GM19240 (cell line): Measurements from ENCODE around the gene PNP.
"Not testable (repeated sequence)": the region's sequence is repeated elsewhere in the genome, so short reads cannot be mapped to it uniquely, and the experiment has no call there.

Experiments used
- DNase-seq: peaks from one replicate; pipeline ENCODE4 v3.0.0; 2011; ENCODE audit warnings: low spot score; ENCODE audit not compliant: insufficient read length

Gene PNP

DNA sequence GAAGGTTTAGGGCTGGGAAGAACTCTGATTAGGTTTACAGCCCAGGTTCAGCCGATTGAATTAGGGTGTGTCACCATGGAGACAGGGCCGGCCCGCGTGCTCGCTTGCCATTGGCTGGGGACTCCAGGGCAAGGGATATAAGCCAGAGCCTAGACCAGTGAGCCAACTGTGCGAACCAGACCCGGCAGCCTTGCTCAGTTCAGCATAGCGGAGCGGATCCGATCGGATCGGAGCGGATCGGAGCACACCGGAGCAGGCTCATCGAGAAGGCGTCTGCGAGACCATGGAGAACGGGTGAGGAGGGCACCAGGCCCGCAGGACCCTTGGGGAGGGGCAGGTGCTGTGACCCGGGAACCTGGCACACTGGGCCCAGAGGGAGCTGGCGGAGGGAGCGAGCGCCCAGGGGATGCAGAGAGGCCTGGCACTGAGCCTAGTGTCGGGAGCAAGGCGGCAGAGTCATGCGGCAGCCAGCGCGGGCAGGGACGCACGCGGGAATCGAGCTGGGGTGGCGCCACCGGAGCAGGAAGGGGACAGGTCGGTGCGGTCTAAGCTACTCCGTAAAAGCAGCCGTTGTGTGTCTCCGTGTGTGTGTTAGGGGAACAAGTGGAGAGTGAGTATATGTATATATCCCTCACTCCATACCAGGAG is at the start of gene PNP:
TSS of gene PNP (plus strand) at position 165 of the 648 bp plus-strand sequence. CDS start at position 284, 119 bp downstream.
- DNase-seq, result peak; percentile 70

DNA sequence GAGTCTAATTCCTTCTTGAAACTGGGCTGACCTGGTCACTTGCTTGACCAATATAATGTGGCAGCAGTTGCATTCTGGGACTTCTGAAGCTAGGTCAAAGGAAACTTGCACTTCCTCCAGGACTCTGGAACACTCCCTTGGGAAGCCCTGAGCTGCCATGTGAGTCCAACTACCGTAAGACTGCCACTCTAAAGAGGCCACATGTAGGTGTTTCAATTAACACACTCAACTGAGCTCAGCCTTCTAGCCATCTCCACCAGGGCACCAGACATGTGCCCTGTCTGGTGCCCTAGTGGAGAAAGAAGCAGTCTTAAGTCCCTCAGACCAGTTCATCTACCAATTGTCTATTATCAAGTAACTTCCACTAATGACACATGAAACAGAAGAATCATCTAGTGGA is 49.8 kb upstream of the PNP start:
- DNase-seq, result no peak

DNA sequence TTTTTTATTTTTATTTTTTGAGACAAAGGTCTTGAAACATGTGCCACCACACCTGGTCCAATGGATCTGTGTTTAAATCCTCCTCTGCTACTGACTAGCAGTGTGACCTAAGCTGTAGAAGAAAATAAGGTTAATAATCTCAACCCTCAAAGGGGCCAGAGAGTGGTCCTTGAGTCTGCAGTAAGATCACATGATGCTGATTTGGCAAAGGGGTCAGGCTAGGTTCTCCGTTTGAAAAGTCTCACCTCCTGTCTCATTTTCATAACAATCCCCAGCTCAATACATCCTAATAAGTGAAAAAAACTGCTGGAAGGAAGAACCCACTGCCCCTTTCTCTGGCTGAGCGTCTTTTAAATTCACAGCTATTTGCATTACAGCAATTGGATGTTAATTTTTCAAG is 47.9 kb upstream of the PNP start:
- DNase-seq, result no peak

- DNase-seq, result no peak
Observed at GRCh38 chr14:20422886-20423285, 46.3 kb upstream of the PNP start.

DNA sequence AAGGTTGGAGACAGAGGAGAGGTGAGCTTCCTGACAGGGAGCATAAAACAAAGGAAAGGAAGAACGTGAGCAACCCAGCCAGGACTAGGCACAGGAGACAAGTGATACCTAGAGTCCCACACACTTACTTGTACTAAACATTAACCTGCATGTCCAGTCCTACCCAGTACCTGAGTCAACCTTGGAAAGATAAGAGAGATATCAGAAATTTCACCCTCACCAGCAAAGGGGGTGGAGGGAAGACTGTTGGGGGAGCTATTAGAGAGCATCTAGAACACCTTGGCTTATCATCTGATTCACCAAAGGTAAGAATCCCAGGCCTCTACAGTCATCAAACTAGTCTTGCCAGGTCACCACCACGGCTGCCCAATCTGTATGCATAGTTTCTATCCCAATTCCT is 44.4 kb upstream of the PNP start:
- DNase-seq, result no peak

- peak; percentile 86 for DNase-seq
Observed at GRCh38 chr14:20427231-20428009, 41.8 kb upstream of the PNP start.

DNA sequence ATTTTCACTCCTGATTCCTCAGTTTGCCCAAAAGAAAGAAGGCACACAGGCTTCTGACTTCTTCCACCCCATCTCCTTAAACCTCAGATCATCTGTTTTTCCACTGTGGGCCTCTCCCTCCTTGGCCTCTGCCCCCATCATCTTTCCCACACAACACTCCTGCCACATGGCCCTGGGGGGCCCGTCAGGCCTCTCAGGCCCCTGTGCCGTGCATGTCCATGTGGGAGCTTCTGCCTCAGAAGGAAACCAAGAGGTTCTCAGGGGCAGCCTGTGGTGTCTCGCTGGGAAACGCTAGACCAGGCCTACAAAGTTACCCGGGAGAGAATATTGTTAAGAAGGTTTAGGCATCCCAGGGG is 41.2 kb upstream of the PNP start:
- DNase-seq, result no peak

- DNase-seq, result no peak
Observed at GRCh38 chr14:20428802-20429201, 40.4 kb upstream of the PNP start.

- DNase-seq, result no peak
Observed at GRCh38 chr14:20429801-20430669, 39.2 kb upstream of the PNP start.

DNA sequence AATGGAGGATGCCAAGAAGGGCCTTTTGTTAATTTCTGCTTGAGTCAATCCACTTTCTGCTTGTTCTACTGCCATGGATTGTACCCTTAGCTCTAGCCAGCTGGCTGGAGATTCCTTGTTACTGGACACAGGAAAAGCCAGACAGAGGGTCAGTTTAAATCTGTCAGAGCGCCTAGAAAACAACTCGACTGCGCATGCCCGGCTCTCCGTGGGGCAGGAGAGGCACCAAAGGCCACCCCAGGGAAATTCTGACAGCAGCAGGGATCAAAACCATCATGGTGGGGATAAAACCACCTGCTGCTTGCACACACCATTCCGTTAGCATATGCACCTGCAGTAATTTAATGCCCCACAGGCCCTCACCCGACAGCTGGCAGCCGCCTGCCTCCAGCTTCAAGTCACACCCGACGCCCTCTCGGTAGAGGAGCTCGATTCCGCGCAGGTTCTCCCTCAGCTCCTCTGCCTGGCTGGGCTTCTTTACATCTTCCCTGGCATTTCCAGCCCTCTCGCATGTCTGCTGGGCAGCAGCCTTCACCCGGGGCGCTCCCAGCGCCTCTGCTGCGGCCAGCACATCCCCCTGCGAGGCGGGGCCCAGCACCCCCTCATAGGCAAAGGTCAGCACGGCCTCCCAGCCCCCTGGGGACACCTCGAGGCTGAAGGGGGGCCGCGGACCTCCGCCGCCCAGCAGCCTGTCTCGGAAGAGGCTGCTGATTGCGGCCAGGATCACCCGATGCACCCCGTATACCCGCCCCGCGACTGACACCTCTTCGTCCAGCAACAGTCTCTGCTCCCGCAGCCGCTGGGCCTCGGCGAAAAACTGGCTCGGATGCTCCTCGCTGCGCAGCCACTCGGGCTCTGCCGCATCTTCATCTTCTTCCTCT is 34.3 kb upstream of the PNP start:
- no peak for DNase-seq

- DNase-seq, result no peak
Observed at GRCh38 chr14:20435582-20436362, 33.4 kb upstream of the PNP start, which contains the start of gene KLHL33. Gene KLHL33 (minus strand): TSS chr14:20436166. CDS start chr14:20435811, 355 bp downstream.

GRCh38 chr14:20436363-20436755 is 32.8 kb upstream of the PNP start:
- no peak for DNase-seq

DNA sequence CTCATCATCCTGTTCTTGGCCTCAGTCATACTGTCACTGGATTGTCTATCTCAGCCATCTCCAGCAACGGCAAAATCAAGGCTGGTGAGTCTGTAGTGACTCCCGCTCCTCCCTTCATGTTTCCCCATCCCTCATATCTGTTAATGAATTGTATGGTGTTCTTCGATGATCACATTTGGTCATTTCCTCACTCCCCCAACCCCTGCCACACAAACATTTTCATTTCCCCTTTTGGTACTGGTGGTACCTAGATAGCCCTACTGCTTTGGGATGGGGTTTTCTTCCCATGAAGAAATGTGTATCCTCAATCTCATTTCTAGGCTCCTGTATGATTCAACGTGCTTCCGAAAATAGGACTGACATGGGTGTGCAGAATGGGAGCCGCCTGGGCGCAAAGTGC is 30.5 kb upstream of the PNP start:
- DNase-seq, result no peak

DNA sequence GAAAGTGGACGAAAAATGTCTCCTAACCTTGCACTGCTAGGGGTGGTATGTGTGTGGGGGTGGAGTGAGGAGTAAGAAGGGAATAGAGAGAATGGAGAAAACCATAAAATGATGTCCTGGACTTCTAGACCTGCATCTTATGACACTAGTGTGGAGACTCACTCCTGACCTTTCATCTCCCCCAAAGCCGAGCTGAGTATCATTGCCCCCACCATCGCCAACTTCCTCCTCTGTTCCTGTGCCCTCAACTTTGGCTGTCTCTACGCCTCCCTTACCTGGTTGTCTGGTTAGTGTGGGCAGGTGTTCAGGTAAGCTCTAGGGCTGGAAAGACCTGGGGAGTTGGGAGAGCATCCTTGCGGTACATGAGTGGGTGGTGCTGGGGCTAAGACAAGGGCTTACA is 28.7 kb upstream of the PNP start:
- DNase-seq, result no peak

- no peak for DNase-seq
Observed at GRCh38 chr14:20440882-20441281, 28.3 kb upstream of the PNP start.

DNA sequence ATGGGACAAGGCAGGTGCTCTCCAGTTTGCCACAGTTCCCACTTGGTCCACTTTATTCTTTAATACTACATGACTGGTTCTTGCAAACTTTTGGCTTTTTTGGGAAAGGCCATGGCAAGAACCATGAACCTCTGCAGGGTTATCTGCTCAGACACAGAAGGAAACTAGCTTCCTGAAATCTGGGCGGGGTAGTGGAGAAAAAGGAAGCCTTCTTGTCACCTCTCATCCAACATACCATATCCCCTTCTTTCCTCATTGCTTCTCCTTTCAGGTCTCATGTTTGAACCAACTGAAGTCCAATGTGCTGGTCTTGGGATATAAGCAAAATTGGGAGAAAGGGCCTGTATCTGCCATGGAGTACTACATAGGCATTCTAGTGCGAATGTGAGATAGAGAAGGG is 27.7 kb upstream of the PNP start:
- DNase-seq, result no peak

DNA sequence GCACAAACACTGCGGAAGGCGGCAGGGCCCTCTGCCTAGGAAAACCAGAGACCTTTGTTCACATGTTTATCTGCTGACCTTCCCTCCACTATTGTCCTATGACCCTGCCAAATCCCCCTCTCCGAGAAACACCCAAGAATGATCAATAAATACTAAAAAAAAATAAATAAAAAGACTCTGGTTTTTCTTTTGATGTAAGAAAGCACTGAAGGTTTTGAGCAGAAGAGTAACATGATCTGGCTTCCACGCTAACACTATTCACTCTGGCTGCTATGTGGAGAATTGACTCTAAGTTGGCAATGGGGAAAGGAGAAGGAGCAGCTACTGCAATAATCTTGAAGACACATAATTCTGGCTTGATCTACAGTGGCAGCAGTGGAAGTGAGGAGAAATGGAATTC is 25.6 kb upstream of the PNP start:
- DNase-seq, result not testable (repeated sequence)

- DNase-seq, result no peak
Observed at GRCh38 chr14:20446889-20447288, 22.3 kb upstream of the PNP start.

DNA sequence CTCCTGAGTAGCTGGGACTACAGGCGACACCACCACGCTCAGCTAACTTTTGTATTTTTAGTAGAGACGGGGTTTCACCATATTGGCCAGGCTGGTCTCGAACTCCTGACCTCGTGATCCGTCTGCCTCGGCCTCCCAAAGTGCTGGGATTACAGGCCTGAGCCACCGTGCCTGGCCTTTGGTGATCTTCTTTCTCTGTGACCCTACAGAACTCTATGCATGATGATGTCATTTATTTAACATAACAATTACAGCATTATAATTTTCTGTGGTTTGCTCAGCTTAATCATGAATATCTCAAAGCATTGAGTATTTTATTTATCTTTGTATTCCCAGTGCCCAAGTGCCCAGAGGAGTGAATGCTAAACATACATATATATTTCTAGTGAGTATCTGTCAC is 16.4 kb upstream of the PNP start:
- not testable (repeated sequence) for DNase-seq
